Endodermal cell (in vitro differentiated cells): ENCODE results near the gene NAA38. TPM values are rescaled to one million over a fixed set of nuclear protein-coding genes. Genes with fewer than 3 reads are reported as not detected.

Experiments used
- DNase-seq: peaks from one replicate; pipeline ENCODE4 v3.0.0-alpha.2; 2017
- H3K27ac ChIP-seq: 2 replicates; pipeline ENCODE4 v1.5.1; 2013; ENCODE audit warnings: mild to moderate bottlenecking, low read depth, low read length, moderate library complexity
- H3K27me3 ChIP-seq: 2 replicates; pipeline ENCODE4 v1.6.1; 2013; ENCODE audit warnings: mild to moderate bottlenecking, low read length, moderate library complexity; ENCODE audit not compliant: insufficient read depth, control insufficient read depth, poor library complexity, severe bottlenecking
- H3K36me3 ChIP-seq: 2 replicates; pipeline ENCODE4 v1.7.0; 2013; ENCODE audit warnings: mild to moderate bottlenecking, low read length, moderate library complexity; ENCODE audit not compliant: control insufficient read depth, insufficient read depth
- H3K4me1 ChIP-seq: one replicate; pipeline ENCODE4 v1.7.0; 2013; ENCODE audit warnings: low read length; ENCODE audit not compliant: control insufficient read depth, insufficient read depth
- H3K4me3 ChIP-seq: 2 replicates; pipeline ENCODE4 v1.5.1; 2013; ENCODE audit warnings: mild to moderate bottlenecking, low read length, moderate library complexity
- H3K9ac ChIP-seq: 2 replicates; pipeline ENCODE4 v1.6.1; 2013; ENCODE audit warnings: mild to moderate bottlenecking, low read length, moderate library complexity; ENCODE audit not compliant: poor library complexity, severe bottlenecking; ENCODE audit errors: extremely low read depth
- H3K9me3 ChIP-seq: 2 replicates; pipeline ENCODE4 v1.6.1; 2013; ENCODE audit warnings: mild to moderate bottlenecking, low read length, moderate library complexity; ENCODE audit not compliant: control insufficient read depth
- H3K27ac Mint-ChIP-seq: 2 replicates; pipeline ENCODE4 v1.8.0; 2020; ENCODE audit warnings: mixed read lengths
- H3K27me3 Mint-ChIP-seq: 2 replicates; pipeline ENCODE4 v1.8.0; 2021; ENCODE audit warnings: mild to moderate bottlenecking, mixed read lengths; ENCODE audit not compliant: insufficient read depth
- H3K36me3 Mint-ChIP-seq: 2 replicates; pipeline ENCODE4 v1.8.0; 2020; ENCODE audit warnings: low read depth, mixed read lengths
- H3K4me1 Mint-ChIP-seq: 2 replicates; pipeline ENCODE4 v1.8.0; 2020; ENCODE audit warnings: mixed read lengths
- H3K4me3 Mint-ChIP-seq: 2 replicates; pipeline ENCODE4 v1.8.0; 2020; ENCODE audit warnings: mild to moderate bottlenecking, moderate library complexity, mixed read lengths
- H3K9me3 Mint-ChIP-seq: 2 replicates; pipeline ENCODE4 v1.8.0; 2020; ENCODE audit warnings: mild to moderate bottlenecking, mixed read lengths
- CTCF ChIP-seq: fragments of 200-600 bp; sonication (generic); conservative IDR thresholded peaks from 2 replicates; pipeline ENCODE4 v1.5.0; 2021; ENCODE audit warnings: antibody characterized with exemption, mild to moderate bottlenecking
- WGBS, 2 experiments: methylation state at CpG; one replicate each; pipeline versions ENCODE4 v1.1.5 to v1.1.7; 2013; ENCODE audit warnings: missing lambda C conversion rate in 2 of 2, mixed read lengths in 1 of 2; ENCODE audit not compliant: insufficient coverage in 1 of 2, insufficient read length in 1 of 2; 5-methylcytosine and 5-hydroxymethylcytosine counted together
- total RNA-seq, 2 donors: library from RNA; stranded (reverse); fragmentation: NEBNext Ultra II Directional in 1 of 2; extraction: Animal tissue kit (Norgen Biotek cat#: 25700) in 1 of 2; gene quantifications; 2 replicates in 1 of 2; 3 replicates in 1 of 2; pipeline ENCODE4 v1.2.1, GENCODE V29; 2021

Gene NAA38
- total RNA-seq, 2 donors from 2014 or later: 38.9 to 44.8 TPM

GRCh38 chr17:7883781-7884386, 26.5 kb upstream of the NAA38 start:
- Mint-ChIP-seq H3K27ac (peak overlapping the region; percentile 52), H3K9me3 (no peaks in the 10 kb centered on the region), H3K36me3 (peaks cover 3% of the 10 kb centered on the region), H3K4me1 (no peaks in the 10 kb centered on the region), H3K27me3 (peaks cover 8% of the 10 kb centered on the region), H3K4me3 (no peak overlapping the region)
- Histone ChIP-seq H3K27me3 (no peaks in the 10 kb centered on the region), H3K9me3 (no peaks in the 10 kb centered on the region), H3K36me3 (peaks cover 31% of the 10 kb centered on the region), H3K4me3 (peak overlapping the region; percentile 73), H3K4me1 (peaks cover 9% of the 10 kb centered on the region), H3K27ac (no peak overlapping the region), H3K9ac (peak overlapping the region; percentile 26)
- no CpG with 5 or more reads among the region's 3 CpGs for WGBS, 2 experiments
- peak; percentile 20 for DNase-seq
- TF ChIP-seq CTCF: no peak

- H3K27me3 Mint-ChIP-seq: peaks cover 8% of the 10 kb centered on the region
- H3K27ac Mint-ChIP-seq: no peak overlapping the region
- H3K27ac ChIP-seq: no peak overlapping the region
- no peaks in the 10 kb centered on the region for H3K9me3 Mint-ChIP-seq
- H3K4me1 ChIP-seq: no peaks in the 10 kb centered on the region
- no peaks in the 10 kb centered on the region for H3K9me3 ChIP-seq
- DNase-seq: peak; percentile 40
- no peak overlapping the region for H3K9ac ChIP-seq
- WGBS, 2 experiments: 81% methylated on average over 3 of the region's 3 CpGs; no CpG with 5 or more reads in 1 of the 2 experiments
- H3K4me1 Mint-ChIP-seq: no peaks in the 10 kb centered on the region
- no peaks in the 10 kb centered on the region for H3K27me3 ChIP-seq
- H3K36me3 Mint-ChIP-seq: peaks cover 3% of the 10 kb centered on the region
- no peak overlapping the region for H3K4me3 Mint-ChIP-seq
- H3K36me3 ChIP-seq: peaks cover 38% of the 10 kb centered on the region
- H3K4me3 ChIP-seq: peak overlapping the region; percentile 73
- TF ChIP-seq CTCF: no peak
These were observed 25.3 kb upstream of the NAA38 start for GRCh38 chr17:7882629-7883028.

GRCh38 chr17:7882068-7882467, 24.7 kb upstream of the NAA38 start:
- Histone ChIP-seq H3K4me3 (no peak overlapping the region), H3K36me3 (peaks cover 44% of the 10 kb centered on the region), H3K9ac (no peak overlapping the region), H3K27me3 (no peaks in the 10 kb centered on the region), H3K4me1 (no peaks in the 10 kb centered on the region), H3K27ac (no peak overlapping the region), H3K9me3 (no peaks in the 10 kb centered on the region)
- DNase-seq: peak; percentile 37
- Mint-ChIP-seq H3K9me3 (no peaks in the 10 kb centered on the region), H3K27me3 (peaks cover 8% of the 10 kb centered on the region), H3K4me1 (no peaks in the 10 kb centered on the region), H3K27ac (no peak overlapping the region), H3K4me3 (no peak overlapping the region), H3K36me3 (peaks cover 5% of the 10 kb centered on the region)
- WGBS, 2 experiments: 88 to 98% methylated on average over 2 to 7 of the region's 7 CpGs
- TF ChIP-seq CTCF: no peak
